ENCODE data around the gene TSC2.

DNA sequence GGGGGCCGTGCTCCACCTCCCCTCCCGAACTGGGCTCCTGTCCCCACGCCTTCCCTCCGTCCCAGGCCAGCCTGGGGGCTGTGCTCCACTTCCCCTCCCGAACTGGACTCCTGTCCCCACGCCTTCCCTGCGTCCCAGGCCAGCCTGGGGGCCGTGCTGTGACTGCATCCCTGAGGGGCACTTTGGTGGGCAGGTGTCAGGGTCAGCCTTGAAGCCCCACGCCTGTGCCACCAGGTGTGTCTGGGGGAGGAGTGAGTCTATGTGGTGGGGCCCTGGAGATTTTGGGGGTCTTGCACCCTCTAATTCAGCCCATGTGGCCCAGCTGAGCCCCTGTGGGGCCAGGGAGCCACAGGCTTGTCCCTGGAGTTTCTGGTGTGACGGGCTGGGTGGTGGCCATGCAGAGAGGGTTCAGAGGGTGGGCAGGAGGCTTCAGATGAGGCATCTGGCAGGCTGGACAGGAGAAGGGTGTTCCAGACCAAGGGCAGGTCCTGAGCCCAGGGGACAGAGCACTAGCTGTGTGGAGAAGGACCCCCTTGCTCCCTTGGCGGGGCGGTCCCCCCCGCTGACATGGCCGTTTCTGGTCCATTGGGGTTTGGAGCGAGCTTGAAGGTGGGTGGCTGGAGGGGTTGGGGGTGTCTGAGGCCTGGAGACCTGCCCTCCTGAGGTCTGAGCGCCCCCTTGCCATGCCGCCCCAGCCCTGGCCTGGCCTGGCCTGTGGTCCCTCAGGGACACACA is 12.9 kb upstream of the TSC2 start:
- TF ChIP-seq, protein P1, sequence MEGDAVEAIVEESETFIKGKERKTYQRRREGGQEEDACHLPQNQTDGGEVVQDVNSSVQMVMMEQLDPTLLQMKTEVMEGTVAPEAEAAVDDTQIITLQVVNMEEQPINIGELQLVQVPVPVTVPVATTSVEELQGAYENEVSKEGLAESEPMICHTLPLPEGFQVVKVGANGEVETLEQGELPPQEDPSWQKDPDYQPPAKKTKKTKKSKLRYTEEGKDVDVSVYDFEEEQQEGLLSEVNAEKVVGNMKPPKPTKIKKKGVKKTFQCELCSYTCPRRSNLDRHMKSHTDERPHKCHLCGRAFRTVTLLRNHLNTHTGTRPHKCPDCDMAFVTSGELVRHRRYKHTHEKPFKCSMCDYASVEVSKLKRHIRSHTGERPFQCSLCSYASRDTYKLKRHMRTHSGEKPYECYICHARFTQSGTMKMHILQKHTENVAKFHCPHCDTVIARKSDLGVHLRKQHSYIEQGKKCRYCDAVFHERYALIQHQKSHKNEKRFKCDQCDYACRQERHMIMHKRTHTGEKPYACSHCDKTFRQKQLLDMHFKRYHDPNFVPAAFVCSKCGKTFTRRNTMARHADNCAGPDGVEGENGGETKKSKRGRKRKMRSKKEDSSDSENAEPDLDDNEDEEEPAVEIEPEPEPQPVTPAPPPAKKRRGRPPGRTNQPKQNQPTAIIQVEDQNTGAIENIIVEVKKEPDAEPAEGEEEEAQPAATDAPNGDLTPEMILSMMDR (IDR thresholded peaks at IDR 0.05), result no peak
- no peak for TF ChIP-seq POLR2A (IDR thresholded peaks at IDR 0.05)
